Fibroblast of skin of back (primary cell): Measurements from ENCODE around the gene FYCO1.

Experiments used
- DNase-seq: peaks from one replicate; pipeline ENCODE4 v3.0.0-alpha.2; 2013

Gene FYCO1

DNA sequence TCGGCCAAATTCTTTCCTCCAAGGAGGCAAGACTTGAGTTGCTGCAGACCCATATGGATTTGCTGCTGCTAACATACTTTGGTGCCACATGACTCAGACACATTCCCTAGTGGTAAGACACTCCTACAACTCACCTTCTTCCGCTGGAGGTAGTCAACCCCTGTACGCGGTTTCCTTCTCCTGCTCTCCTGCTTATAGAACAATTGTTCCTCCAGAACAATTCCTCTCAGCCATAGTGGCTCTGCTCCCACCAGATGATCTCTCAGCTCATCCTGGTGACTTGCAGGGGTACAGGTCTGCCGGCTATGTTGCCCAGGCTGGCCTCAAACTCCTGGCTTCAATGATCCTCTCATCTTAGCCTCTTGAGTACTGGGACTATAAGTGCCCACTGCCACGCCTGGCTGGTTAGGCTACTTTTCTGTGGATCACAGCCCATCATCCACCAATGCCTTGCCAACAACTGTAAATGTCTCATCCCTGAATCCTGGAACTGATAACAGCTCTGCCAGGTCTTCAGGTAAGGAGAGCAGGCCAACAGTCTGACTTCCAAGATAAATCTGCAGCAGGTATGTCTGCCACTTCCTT is 54.8 kb downstream of the FYCO1 start:
- DNase-seq = no peak

GRCh38 chr3:45940004-45940780 is 55.4 kb downstream of the FYCO1 start:
- no peak for DNase-seq

DNA sequence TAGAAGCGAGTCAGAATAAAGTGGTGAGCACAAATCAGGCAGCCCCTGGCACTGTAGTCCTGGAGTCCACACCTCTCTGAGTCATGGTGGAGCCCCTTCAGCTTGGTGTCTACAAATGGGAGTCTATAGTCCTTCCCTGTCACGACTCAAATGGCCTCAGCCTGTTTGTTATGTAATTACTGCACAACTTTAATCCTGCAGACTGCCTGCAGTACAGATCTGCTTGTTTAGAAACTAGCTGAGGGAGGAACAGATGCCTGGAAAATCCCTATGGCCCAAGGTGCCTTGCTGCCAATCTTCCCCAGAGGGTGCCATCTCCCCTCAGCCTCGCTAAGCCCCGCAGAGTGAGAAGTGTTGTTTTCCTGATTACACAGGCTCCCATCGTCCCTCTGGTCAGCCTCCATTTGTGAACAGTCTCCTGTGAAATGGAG is 56.3 kb downstream of the FYCO1 start:
- peak; percentile 15 for DNase-seq

- DNase-seq = peak; percentile 81
These were observed 56.8 kb downstream of the FYCO1 start for GRCh38 chr3:45938864-45939263.

GRCh38 chr3:45938043-45938435 is 57.6 kb downstream of the FYCO1 start:
- no peak for DNase-seq

DNA sequence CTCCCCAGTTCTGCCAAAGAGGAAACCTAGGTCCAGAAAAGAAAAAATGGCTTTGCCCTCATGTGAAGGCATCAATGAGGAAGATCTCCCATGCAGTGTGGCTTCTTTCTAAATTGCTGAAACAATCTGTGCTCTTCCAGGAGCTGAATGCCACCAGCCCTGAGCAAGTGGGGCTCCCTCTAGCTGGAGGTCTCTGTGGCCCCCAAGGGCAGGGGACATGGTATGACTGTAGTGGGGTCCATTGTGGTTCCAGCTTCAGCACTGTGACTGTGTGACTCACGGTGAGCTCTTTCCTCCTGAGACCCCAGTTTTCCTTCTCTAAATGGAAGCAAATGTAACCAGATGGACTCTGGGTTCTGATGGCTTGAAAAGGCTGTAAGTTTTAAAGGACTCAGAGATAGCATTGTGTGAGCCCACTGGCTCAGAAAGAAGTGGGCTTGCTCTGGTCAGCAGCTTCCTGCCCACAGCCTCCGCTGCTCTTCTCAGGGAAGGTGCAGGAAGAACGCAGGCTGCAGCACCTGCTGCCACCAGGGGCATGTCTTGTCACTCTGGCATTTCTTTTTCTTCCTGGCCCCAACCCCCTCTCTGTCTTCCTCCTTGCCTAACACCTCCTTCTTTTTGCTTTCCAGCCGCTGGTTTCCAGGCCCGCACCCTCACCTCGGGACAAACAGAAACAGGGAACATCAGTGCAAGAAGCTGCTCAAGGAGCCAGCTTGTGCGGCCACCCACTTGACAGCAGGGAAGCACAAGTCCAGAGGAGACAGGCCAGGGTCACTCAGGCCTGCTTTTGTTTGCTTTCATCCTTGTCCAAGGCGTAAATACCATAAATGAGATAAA is 58.2 kb downstream of the FYCO1 start:
- DNase-seq = no peak

GRCh38 chr3:45936261-45936660 is 59.4 kb downstream of the FYCO1 start:
- DNase-seq = no peak

DNA sequence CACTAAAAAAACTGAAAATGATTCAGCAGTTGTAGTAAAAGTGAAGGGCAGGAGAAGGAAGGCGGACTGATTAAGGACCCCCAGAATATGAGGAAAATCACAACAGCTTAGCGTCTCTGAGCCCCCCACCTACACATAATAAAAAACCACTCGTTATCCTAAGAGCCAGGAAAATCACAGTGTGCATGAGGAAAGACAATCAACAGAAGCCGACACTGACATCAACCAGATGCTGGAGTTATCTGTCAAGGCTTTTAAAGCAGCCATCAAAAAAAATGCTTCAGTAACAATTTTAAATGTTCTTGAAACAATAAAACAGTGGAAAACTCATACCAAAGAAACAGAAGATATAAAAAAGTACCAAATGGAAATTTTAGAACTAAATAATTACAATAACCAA is 62.0 kb downstream of the FYCO1 start:
- DNase-seq = no peak

GRCh38 chr3:45932112-45932511 is 63.5 kb downstream of the FYCO1 start:
- DNase-seq = no peak

DNA sequence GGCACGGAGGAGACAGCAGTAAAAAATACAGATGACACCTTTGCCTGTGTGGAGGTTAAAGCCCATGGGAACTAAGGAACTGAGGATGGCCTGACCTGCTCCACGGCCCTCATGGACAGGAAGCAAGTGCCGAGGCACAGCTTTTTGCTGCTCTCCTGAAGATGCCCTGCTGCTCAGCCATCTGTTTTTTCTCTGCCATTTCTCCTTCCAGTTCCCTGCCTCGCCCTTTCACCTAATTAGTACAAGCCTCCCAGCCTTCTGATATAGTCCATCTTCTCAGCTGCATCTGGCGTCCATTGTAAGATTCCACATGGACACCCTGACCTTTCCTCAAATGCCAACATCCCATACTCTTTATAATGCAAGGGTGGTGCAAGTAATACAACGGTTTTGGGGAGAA is 64.1 kb downstream of the FYCO1 start:
- DNase-seq = no peak

- DNase-seq = peak; percentile 29
These were observed 66.5 kb downstream of the FYCO1 start for GRCh38 chr3:45929042-45929679.

DNA sequence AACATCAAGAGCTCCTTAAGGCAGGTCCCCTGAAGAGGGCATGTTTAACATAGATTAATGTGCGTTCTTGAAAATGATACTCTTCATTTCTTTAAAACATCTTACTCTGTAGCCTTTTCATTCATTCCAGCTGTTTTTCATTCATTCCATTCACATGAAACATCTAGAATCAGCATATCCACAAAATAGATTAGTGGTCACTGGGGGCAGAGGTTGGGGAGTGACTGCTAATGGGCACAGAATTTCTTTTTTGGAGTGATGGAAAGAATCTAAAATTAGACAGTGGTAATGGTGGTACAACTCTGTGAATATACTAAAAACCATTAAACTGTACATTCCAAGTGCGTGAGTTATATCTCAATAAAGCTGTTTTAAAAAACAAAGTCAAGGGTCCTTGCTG is 67.7 kb downstream of the FYCO1 start:
- peak; percentile 44 for DNase-seq

- DNase-seq = peak; percentile 60
These were observed 71.9 kb downstream of the FYCO1 start for GRCh38 chr3:45923755-45924154.

DNA sequence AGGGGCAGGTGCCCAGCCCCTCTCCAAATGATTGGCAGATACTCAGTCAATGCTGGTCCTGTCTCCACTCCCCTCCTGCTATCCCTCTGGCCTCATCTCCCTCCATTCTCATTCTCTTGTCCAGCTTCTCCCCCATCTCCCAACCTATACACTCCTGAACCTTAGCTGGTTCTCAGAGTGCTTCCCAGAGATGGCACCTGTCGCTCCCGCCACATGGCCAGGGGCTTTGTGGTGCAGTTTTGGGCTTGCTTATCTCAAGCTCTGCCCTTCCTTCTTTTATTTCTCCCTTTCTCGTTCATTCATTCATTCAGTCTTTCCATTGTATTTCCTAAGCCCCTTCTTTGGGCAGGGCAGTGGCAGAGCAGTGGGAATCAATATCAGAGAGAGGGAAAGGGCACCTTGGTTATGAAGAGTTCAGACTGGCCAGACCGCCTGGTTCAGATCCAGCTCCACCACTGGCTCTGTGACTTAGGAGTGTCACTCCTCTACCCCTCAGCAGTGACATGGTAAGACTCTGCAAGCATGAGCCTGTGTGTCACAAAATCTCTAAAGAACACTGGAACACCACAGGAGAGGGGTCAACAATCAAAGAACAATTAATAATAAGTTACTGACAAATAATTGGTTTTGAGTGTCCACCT is 72.6 kb downstream of the FYCO1 start:
- no peak for DNase-seq

DNA sequence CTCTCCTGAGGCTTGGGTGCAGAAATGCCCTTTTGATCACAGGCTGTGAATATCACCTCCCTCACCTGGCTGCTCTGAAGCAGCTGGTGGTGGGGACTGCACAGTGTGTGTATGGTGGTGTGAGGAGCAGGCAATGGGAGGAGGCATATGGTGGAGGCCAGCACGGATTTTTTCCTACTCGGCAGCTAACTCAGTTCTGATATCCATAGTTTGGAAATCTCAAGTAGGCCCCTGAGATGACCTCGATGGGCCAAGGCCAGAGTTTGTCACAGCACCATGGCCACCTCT is 73.6 kb downstream of the FYCO1 start:
- DNase-seq = no peak

DNA sequence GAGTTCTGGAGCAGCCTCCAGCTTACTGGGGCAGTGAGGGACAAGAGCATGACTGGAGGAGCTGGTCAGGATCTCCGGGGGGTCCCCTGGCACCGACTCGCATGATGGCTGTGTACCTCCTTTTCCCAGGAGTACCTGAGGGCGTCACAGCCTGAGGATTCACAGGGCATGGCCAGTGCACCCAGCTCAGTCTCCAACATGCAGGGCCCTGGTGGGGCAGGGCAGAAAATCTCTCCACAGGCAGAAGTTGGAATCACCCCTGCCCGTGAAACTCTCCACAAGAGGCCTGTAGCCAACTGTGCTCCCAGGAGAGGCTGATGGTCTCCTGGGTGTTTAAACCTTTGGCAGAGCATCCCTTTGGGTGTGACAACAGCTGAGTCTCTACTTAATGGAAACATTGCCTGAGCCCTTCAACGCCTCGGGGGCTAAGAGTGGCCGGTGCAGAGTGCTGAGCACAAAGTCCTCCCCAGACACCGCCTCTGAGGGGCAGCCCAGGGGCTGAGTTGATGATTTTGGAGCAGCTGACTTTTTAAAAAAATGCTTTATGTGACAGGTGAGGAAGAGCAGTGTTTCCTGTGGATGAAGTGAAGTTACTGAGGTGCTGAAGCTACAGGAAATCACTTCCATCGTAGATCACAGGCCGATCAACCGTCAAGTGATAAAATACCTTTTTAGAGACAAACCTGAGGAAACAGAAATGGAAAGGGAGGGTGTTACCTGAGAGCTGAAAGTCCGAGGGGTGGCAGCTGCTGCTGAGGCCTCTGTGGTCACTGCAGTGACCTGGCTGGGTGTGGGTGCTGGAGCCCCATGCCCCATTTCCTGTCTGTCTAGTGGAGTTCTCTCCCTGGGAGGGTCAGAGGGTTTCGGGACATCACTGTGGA is 74.2 kb downstream of the FYCO1 start:
- DNase-seq = no peak

- DNase-seq = no peak
These were observed 78.3 kb downstream of the FYCO1 start for GRCh38 chr3:45917146-45917898.

DNA sequence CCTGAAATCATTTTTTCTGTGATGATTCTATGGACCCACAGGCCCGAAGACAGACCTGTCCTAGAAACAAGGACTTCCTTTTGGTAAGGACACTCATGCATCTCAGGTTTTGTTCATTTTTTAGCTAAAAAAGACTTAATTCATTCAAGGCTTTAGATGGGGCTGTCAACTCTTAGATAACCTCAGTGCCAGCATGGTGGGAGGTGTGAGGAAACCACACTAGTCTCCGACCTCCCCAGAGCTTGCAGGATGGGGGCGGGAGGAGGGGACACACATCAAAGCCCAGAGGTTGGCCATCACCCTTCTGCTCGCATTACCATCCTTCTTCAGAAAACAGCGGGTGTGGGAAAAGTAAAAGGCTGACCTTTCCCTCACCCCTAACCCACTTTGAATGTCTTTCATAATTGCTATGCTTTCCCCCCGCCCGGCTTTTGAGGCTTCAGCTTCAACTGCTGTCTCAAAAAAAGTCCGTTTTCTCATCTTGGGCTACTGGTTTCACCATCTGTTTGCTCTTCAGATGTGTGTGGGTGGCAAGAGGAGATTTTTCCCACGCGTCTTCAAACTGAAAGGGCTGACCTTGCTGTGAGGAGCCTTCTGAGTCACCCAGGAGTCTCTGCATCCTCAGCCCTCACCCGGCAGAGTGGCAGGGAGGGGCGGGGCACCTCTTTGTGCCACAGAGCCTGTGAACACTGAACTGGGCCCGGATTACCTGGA is 79.9 kb downstream of the FYCO1 start:
- DNase-seq = peak; percentile 68

DNA sequence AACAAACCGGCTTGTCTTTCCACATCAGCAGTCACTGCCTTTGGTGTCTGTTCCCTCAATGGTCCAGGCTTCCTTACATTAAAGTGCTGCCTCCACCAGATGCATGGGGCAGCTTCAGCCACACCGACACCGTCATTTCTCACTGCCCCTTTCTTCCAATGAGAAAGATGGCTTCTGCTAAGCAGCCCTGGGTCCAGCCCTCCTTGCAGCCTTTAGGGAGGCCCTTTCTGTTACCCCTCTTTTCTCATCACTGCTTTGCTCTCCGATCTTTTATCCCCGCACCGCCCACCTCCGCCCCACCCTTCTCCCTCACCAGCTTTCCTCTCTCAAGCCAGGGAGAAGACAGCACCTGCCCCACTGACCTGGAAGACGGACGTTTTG is 80.6 kb downstream of the FYCO1 start:
- DNase-seq = no peak

DNA sequence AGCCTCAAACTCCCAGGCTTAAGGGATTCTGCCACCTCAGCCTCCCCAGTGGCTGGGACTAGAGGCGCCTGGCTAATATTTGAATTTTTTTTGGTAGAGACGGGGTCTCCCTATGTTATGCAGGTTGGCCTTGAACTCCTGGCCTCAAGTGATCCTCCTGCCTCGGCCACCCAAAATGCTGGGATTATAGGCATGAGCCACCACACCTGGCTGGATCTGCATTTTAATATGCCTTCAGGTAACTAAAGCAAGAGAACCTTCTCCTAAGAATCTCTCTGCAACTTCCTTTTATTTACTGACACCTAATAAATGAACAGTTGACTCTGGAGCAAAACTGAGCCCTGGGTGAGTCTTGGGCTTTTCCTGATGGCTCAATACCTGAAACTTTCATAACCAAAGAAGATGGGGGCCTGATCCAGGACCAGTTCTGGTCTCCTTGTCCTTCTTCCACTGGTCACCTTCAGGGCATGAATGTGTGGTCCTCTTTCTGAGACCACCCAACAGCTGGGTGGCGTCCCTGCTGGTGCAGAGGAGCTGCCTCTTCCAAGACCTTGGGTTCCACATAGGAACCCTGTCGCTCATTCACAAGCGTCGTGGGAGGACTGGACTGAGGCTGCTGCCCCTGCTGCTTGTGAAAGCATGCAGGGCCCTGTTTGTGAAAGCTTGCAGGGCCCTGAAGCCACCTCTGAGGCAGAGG is 81.1 kb downstream of the FYCO1 start:
- no peak for DNase-seq
